Trophoblast cell (in vitro differentiated cells and primary cell): ENCODE results near the gene UPK3B.
"Not testable (repeated sequence)": the region's sequence is repeated elsewhere in the genome, so short reads cannot be mapped to it uniquely, and the experiment has no call there.

Experiments used
- DNase-seq, 2 donors: peaks; one replicate each; pipeline ENCODE4 v3.0.0-alpha.2; 2016
- H2AFZ ChIP-seq: 2 replicates; pipeline ENCODE4 v1.6.1; 2013; ENCODE audit warnings: low read length, moderate library complexity, mild to moderate bottlenecking; ENCODE audit not compliant: insufficient read depth, poor library complexity
- H2AK5ac ChIP-seq: 2 replicates; pipeline ENCODE4 v1.6.1; 2013; ENCODE audit warnings: mild to moderate bottlenecking, low read length
- H2BK120ac ChIP-seq: 2 replicates; pipeline ENCODE4 v1.6.1; 2013; ENCODE audit warnings: low read length, mild to moderate bottlenecking, moderate library complexity; ENCODE audit not compliant: insufficient read depth, poor library complexity
- H2BK12ac ChIP-seq: 2 replicates; pipeline ENCODE4 v1.6.1; 2013; ENCODE audit warnings: mild to moderate bottlenecking, low read length, moderate library complexity
- H2BK5ac ChIP-seq: 2 replicates; pipeline ENCODE4 v1.6.1; 2013; ENCODE audit warnings: low read length, low read depth, moderate library complexity, mild to moderate bottlenecking; ENCODE audit not compliant: poor library complexity
- H3K14ac ChIP-seq: 2 replicates; pipeline ENCODE4 v1.6.1; 2013; ENCODE audit warnings: mild to moderate bottlenecking, low read length
- H3K18ac ChIP-seq: 2 replicates; pipeline ENCODE4 v1.6.1; 2013; ENCODE audit warnings: mild to moderate bottlenecking, low read length
- H3K23ac ChIP-seq: 2 replicates; pipeline ENCODE4 v1.6.1; 2013; ENCODE audit warnings: low read length
- H3K27ac ChIP-seq: 2 replicates; pipeline ENCODE4 v1.5.1; 2013; ENCODE audit warnings: low read depth, mild to moderate bottlenecking, inconsistent platforms, low read length, moderate library complexity
- H3K27me3 ChIP-seq: 2 replicates; pipeline ENCODE4 v1.6.1; 2013; ENCODE audit warnings: inconsistent platforms, mild to moderate bottlenecking, low read length, moderate library complexity; ENCODE audit not compliant: insufficient read depth
- H3K36me3 ChIP-seq, 2 experiments: 1 replicate in 1 of 2; 2 replicates in 1 of 2; pipeline ENCODE4 v1.6.1; 2013; ENCODE audit warnings: low read length in 2 of 2, mild to moderate bottlenecking in 2 of 2, moderate library complexity in 1 of 2; ENCODE audit not compliant: insufficient read depth in 2 of 2, control insufficient read depth in 1 of 2
- H3K4ac ChIP-seq: 2 replicates; pipeline ENCODE4 v1.6.1; 2013; ENCODE audit warnings: low read depth, mild to moderate bottlenecking, low read length, moderate library complexity
- H3K4me1 ChIP-seq, 2 experiments: 1 replicate in 1 of 2; 2 replicates in 1 of 2; pipeline ENCODE4 v1.6.1; 2013; ENCODE audit warnings: low read length in 2 of 2, mild to moderate bottlenecking in 2 of 2, moderate library complexity in 1 of 2; ENCODE audit not compliant: insufficient read depth in 2 of 2, control insufficient read depth in 1 of 2
- H3K4me2 ChIP-seq: 2 replicates; pipeline ENCODE4 v1.6.1; 2013; ENCODE audit warnings: inconsistent platforms, mild to moderate bottlenecking, low read length, moderate library complexity
- H3K4me3 ChIP-seq: 2 replicates; pipeline ENCODE4 v1.5.1; 2013; ENCODE audit warnings: mild to moderate bottlenecking, low read depth, low read length, inconsistent platforms
- H3K79me1 ChIP-seq: one replicate; pipeline ENCODE4 v1.6.1; 2013; ENCODE audit warnings: low read length
- H3K79me2 ChIP-seq: 2 replicates; pipeline ENCODE4 v1.6.1; 2013; ENCODE audit warnings: low read length, mild to moderate bottlenecking; ENCODE audit not compliant: control insufficient read depth, insufficient read depth, poor library complexity
- H3K9ac ChIP-seq: 2 replicates; pipeline ENCODE4 v1.6.1; 2013; ENCODE audit warnings: mild to moderate bottlenecking, low read length
- H3K9me3 ChIP-seq: 2 replicates; pipeline ENCODE4 v1.6.1; 2013; ENCODE audit warnings: low read depth, mild to moderate bottlenecking, control low read depth, inconsistent platforms, low read length; ENCODE audit not compliant: insufficient read depth
- H4K12ac ChIP-seq: 2 replicates; pipeline ENCODE4 v1.6.1; 2013; ENCODE audit warnings: low read depth, mild to moderate bottlenecking, low read length, moderate library complexity
- H4K8ac ChIP-seq: 2 replicates; pipeline ENCODE4 v1.6.1; 2013; ENCODE audit warnings: low read depth, mild to moderate bottlenecking, low read length, moderate library complexity
- H4K91ac ChIP-seq: one replicate; pipeline ENCODE4 v1.6.1; 2013; ENCODE audit warnings: low read depth, mild to moderate bottlenecking, low read length, moderate library complexity
- WGBS: extraction: QIAGEN DNeasy Blood & Tissue Kit; methylation state at CpG from one replicate; pipeline ENCODE4 v1.1.7; 2013; ENCODE audit warnings: missing lambda C conversion rate; ENCODE audit not compliant: insufficient read length, insufficient coverage; ENCODE audit errors: extremely low coverage; 5-methylcytosine and 5-hydroxymethylcytosine counted together

The UPK3B gene

GRCh38 chr7:76516932-76517331 lies 6.6 kb downstream of the UPK3B start:
- H3K14ac ChIP-seq, H3K27ac ChIP-seq, DNase-seq, H3K23ac ChIP-seq, H2AFZ ChIP-seq, H3K4ac ChIP-seq, H3K9me3 ChIP-seq, H3K79me1 ChIP-seq, H3K18ac ChIP-seq, H3K79me2 ChIP-seq, H4K12ac ChIP-seq, H2BK5ac ChIP-seq, H4K8ac ChIP-seq, H3K4me1 ChIP-seq, H4K91ac ChIP-seq, H3K4me3 ChIP-seq, H3K4me2 ChIP-seq, H3K9ac ChIP-seq, H2BK120ac ChIP-seq, H3K36me3 ChIP-seq, H2BK12ac ChIP-seq, H3K27me3 ChIP-seq, H2AK5ac ChIP-seq: not testable (repeated sequence)
- no CpG with 5 or more reads among the region's 6 CpGs for WGBS

- not testable (repeated sequence) for H4K12ac ChIP-seq, H3K36me3 ChIP-seq, H2BK12ac ChIP-seq, H3K27ac ChIP-seq, H4K91ac ChIP-seq, H4K8ac ChIP-seq, H3K9ac ChIP-seq, H2BK5ac ChIP-seq, H2AFZ ChIP-seq, H3K14ac ChIP-seq, H3K79me1 ChIP-seq, DNase-seq, H3K9me3 ChIP-seq, H3K4me2 ChIP-seq, H2AK5ac ChIP-seq, H3K27me3 ChIP-seq, H3K4ac ChIP-seq, H3K23ac ChIP-seq, H3K4me3 ChIP-seq, H3K18ac ChIP-seq, H3K79me2 ChIP-seq, H2BK120ac ChIP-seq, H3K4me1 ChIP-seq
- no CpG with 5 or more reads among the region's 4 CpGs for WGBS
Observed at GRCh38 chr7:76526183-76526582, 15.8 kb downstream of the UPK3B start.

- H3K4me2 ChIP-seq, H3K4me3 ChIP-seq, H3K36me3 ChIP-seq, H4K91ac ChIP-seq, H4K8ac ChIP-seq, H3K4ac ChIP-seq, H3K18ac ChIP-seq, H3K27ac ChIP-seq, H2BK120ac ChIP-seq, H2BK5ac ChIP-seq, H3K14ac ChIP-seq, DNase-seq, H3K4me1 ChIP-seq, H3K79me1 ChIP-seq, H2AFZ ChIP-seq, H2BK12ac ChIP-seq, H2AK5ac ChIP-seq, H3K9me3 ChIP-seq, H3K23ac ChIP-seq, H3K79me2 ChIP-seq, H3K27me3 ChIP-seq, H4K12ac ChIP-seq, H3K9ac ChIP-seq: not testable (repeated sequence)
- no CpG with 5 or more reads among the region's 2 CpGs for WGBS
Observed at GRCh38 chr7:76531643-76532042, 21.3 kb downstream of the UPK3B start.

- H3K4me2 ChIP-seq, H2BK120ac ChIP-seq, H3K4ac ChIP-seq, H4K8ac ChIP-seq, H3K9ac ChIP-seq, H3K9me3 ChIP-seq, H3K4me1 ChIP-seq, H3K36me3 ChIP-seq, H3K79me1 ChIP-seq, H4K12ac ChIP-seq, H2BK5ac ChIP-seq, H4K91ac ChIP-seq, H3K4me3 ChIP-seq, H2BK12ac ChIP-seq, H3K27ac ChIP-seq, H3K27me3 ChIP-seq, H2AK5ac ChIP-seq, H2AFZ ChIP-seq, H3K18ac ChIP-seq, H3K79me2 ChIP-seq, H3K14ac ChIP-seq, H3K23ac ChIP-seq, DNase-seq: not testable (repeated sequence)
- WGBS = no CpG with 5 or more reads among the region's 8 CpGs
Observed at GRCh38 chr7:76543197-76543596, 32.8 kb downstream of the UPK3B start, which contains the start of gene SPDYE16. TSS of gene SPDYE16 (minus strand) at chr7:76543297. CDS start at chr7:76541459, 1,838 bp downstream.
